H1 (cell line): ENCODE results near the gene LDLRAD3. TPM values are rescaled to one million over a fixed set of nuclear protein-coding genes. Genes with fewer than 3 reads are reported as not detected.

Source experiments
- CTCF ChIA-PET: fragments of 300-600 bp; sonication (Branson Sonifier 250); formaldehyde crosslinking; loops from one replicate; lab custom pipeline; 2021; ENCODE audit not compliant: partially characterized antibody; lab: Charles Lee
- POLR2A ChIA-PET: fragments of 300-600 bp; sonication (Branson Sonifier 250); formaldehyde crosslinking; loops from one replicate; lab custom pipeline; 2021; ENCODE audit warnings: inconsistent platforms; ENCODE audit not compliant: partially characterized antibody; lab: Charles Lee
- DNase-seq, 2 experiments: peaks; one replicate each; pipeline versions ENCODE4 v3.0.0 to v3.0.0-alpha.2; 2010 to 2022; ENCODE audit warnings: low spot score in 2 of 2, low read depth in 1 of 2, mixed read lengths in 1 of 2
- FAIRE-seq: peaks from 2 replicates; lab custom pipeline; 2011; peaks lifted over from hg19 to GRCh38; lab: Jason Lieb, UNC
- H2AFZ ChIP-seq: 2 replicates; pipeline ENCODE4 v1.8.1; 2012; ENCODE audit warnings: low read length, inconsistent platforms
- H2AK5ac ChIP-seq: 2 replicates; pipeline ENCODE4 v1.6.1; 2013; ENCODE audit warnings: low read depth, low read length
- H2BK120ac ChIP-seq: replicated peaks from 2 replicates; pipeline ENCODE3; 2013; ENCODE audit warnings: low read depth, low read length, inconsistent platforms
- H2BK12ac ChIP-seq: 2 replicates; pipeline ENCODE4 v1.6.1; 2013; ENCODE audit warnings: low read depth, low read length
- H2BK15ac ChIP-seq: 2 replicates; pipeline ENCODE4 v1.6.1; 2013; ENCODE audit warnings: low read length
- H2BK20ac ChIP-seq: 2 replicates; pipeline ENCODE4 v1.6.1; 2013; ENCODE audit warnings: low read length
- H2BK5ac ChIP-seq: 2 replicates; pipeline ENCODE4 v1.6.1; 2013; ENCODE audit warnings: low read depth, low read length
- H3K14ac ChIP-seq: 2 replicates; pipeline ENCODE4 v1.6.1; 2013; ENCODE audit warnings: inconsistent platforms; ENCODE audit not compliant: insufficient read length
- H3K18ac ChIP-seq: 2 replicates; pipeline ENCODE4 v1.6.1; 2013; ENCODE audit warnings: low read length; ENCODE audit errors: extremely low read depth
- H3K23ac ChIP-seq: 2 replicates; pipeline ENCODE4 v1.6.1; 2013; ENCODE audit warnings: inconsistent platforms; ENCODE audit not compliant: insufficient read length
- H3K23me2 ChIP-seq: 2 replicates; pipeline ENCODE4 v1.6.1; 2013; ENCODE audit warnings: low read depth, low read length
- H3K27ac ChIP-seq: 2 replicates; pipeline ENCODE4 v1.6.1; 2011; ENCODE audit warnings: low read depth, low read length, inconsistent platforms
- H3K27me3 ChIP-seq, 4 experiments: replicated peaks in 1 of 4; 1 replicate in 1 of 4; 2 replicates in 3 of 4; pipeline versions ENCODE4 v1.6.1 to v1.8.1; 2011 to 2013; ENCODE audit warnings: low read length in 3 of 4, mild to moderate bottlenecking in 3 of 4, inconsistent platforms in 2 of 4, mixed read lengths in 2 of 4, moderate library complexity in 1 of 4; ENCODE audit not compliant: control insufficient read depth in 3 of 4, insufficient read depth in 3 of 4; ENCODE audit errors: extremely low read depth in 1 of 4
- H3K36me3 ChIP-seq, 4 experiments: 2 replicates each; pipeline versions ENCODE4 v1.6.1 to v1.8.1; 2011 to 2013; ENCODE audit warnings: mild to moderate bottlenecking in 4 of 4, low read length in 3 of 4, moderate library complexity in 2 of 4, control low read depth in 1 of 4, inconsistent platforms in 1 of 4; ENCODE audit not compliant: insufficient read depth in 4 of 4, control insufficient read depth in 2 of 4
- H3K4ac ChIP-seq: replicated peaks from 2 replicates; pipeline ENCODE3; 2013; ENCODE audit warnings: low read length, low read depth, mixed read lengths, inconsistent platforms; ENCODE audit not compliant: insufficient read length
- H3K4me1 ChIP-seq, 4 experiments: replicated peaks in 1 of 4; 1 replicate in 1 of 4; 2 replicates in 3 of 4; pipeline versions ENCODE4 v1.6.1 to v1.8.1; 2011 to 2013; ENCODE audit warnings: low read length in 3 of 4, inconsistent platforms in 2 of 4, mixed read lengths in 1 of 4; ENCODE audit not compliant: insufficient read depth in 4 of 4, control insufficient read depth in 3 of 4
- H3K4me2 ChIP-seq, 2 experiments: 2 replicates each; pipeline versions ENCODE4 v1.6.1 to v1.8.1; 2011 to 2013; ENCODE audit warnings: low read depth in 2 of 2, low read length in 2 of 2, control low read depth in 1 of 2, inconsistent platforms in 1 of 2, mild to moderate bottlenecking in 1 of 2; ENCODE audit not compliant: insufficient read depth in 1 of 2
- H3K4me3 ChIP-seq, 4 experiments: fragments of 200-600, 300-600 bp in 1 of 4; sonication (generic), shearing (Covaris generic), sonication (Bioruptor Twin) in 1 of 4; 2 replicates each; pipeline versions ENCODE4 v1.5.1 to v1.8.1; 2011 to 2016; ENCODE audit warnings: low read length in 4 of 4, low read depth in 3 of 4, control low read depth in 2 of 4, inconsistent platforms in 2 of 4, mild to moderate bottlenecking in 2 of 4, mixed read lengths in 1 of 4, moderate library complexity in 1 of 4; ENCODE audit not compliant: insufficient read depth in 2 of 4; ENCODE audit errors: extremely low read depth in 1 of 4
- H3K56ac ChIP-seq: replicated peaks from 2 replicates; pipeline ENCODE3; 2013; ENCODE audit warnings: low read depth, mild to moderate bottlenecking, mixed read lengths, low read length, inconsistent platforms; ENCODE audit not compliant: insufficient read length
- H3K79me1 ChIP-seq: 2 replicates; pipeline ENCODE4 v1.6.1; 2013; ENCODE audit warnings: low read depth, low read length, control low read depth
- H3K79me2 ChIP-seq, 2 experiments: 2 replicates each; pipeline versions ENCODE4 v1.6.1 to v1.8.1; 2012 to 2013; ENCODE audit warnings: low read length in 2 of 2, mild to moderate bottlenecking in 2 of 2, inconsistent platforms in 1 of 2; ENCODE audit not compliant: insufficient read depth in 2 of 2, control insufficient read depth in 1 of 2
- H3K9ac ChIP-seq, 4 experiments: replicated peaks in 1 of 4; 1 replicate in 1 of 4; 2 replicates in 3 of 4; pipeline versions ENCODE4 v1.6.1 to v1.8.1; 2011 to 2013; ENCODE audit warnings: low read depth in 3 of 4, low read length in 3 of 4, control low read depth in 2 of 4, mild to moderate bottlenecking in 2 of 4, moderate library complexity in 2 of 4, inconsistent platforms in 1 of 4; ENCODE audit errors: extremely low read depth in 1 of 4
- H3K9me3 ChIP-seq, 2 experiments: 2 replicates each; pipeline versions ENCODE4 v1.6.1 to v1.8.1; 2012 to 2013; ENCODE audit warnings: mild to moderate bottlenecking in 2 of 2, moderate library complexity in 2 of 2, control low read depth in 1 of 2, inconsistent platforms in 1 of 2, low read depth in 1 of 2, low read length in 1 of 2, mixed read lengths in 1 of 2; ENCODE audit not compliant: insufficient read depth in 2 of 2
- H4K20me1 ChIP-seq, 2 experiments: replicated peaks in 1 of 2; 2 replicates each; pipeline versions ENCODE3 to v1.8.1; 2011 to 2013; ENCODE audit warnings: inconsistent platforms in 2 of 2, low read length in 2 of 2, mild to moderate bottlenecking in 1 of 2; ENCODE audit not compliant: insufficient read depth in 2 of 2, control insufficient read depth in 1 of 2
- H4K5ac ChIP-seq: 2 replicates; pipeline ENCODE4 v1.6.1; 2013; ENCODE audit warnings: low read length, low read depth, mixed read lengths, inconsistent platforms; ENCODE audit not compliant: insufficient read length
- H4K8ac ChIP-seq: 2 replicates; pipeline ENCODE4 v1.8.0; 2013; ENCODE audit warnings: mild to moderate bottlenecking, moderate library complexity, low read length, inconsistent platforms; ENCODE audit not compliant: insufficient read depth; ENCODE audit errors: extremely low read depth
- H4K91ac ChIP-seq: replicated peaks from 2 replicates; pipeline ENCODE3; 2013; ENCODE audit warnings: low read length, mixed read lengths, inconsistent platforms; ENCODE audit not compliant: insufficient read length
- PHF8 ChIP-seq: fragments of 200-600 bp; sonication (generic); conservative IDR thresholded peaks from 2 replicates; pipeline ENCODE4 v1.7.1; 2012; ENCODE audit warnings: low read depth, mild to moderate bottlenecking, inconsistent platforms, low read length, moderate library complexity
- SP4 ChIP-seq: IDR thresholded peaks from 2 replicates; pipeline ENCODE4 v1.6.1; 2012; ENCODE audit warnings: low read length, inconsistent platforms
- WGBS, 2 experiments: shearing (Covaris generic) in 1 of 2; methylation state at CpG; one replicate each; pipeline versions ENCODE4 v1.1.6 to v1.1.7; 2013 to 2015; ENCODE audit warnings: low lambda C conversion rate in 2 of 2, mixed read lengths in 2 of 2, inconsistent platforms in 1 of 2, low coverage in 1 of 2, missing lambda C conversion rate in 1 of 2; ENCODE audit not compliant: insufficient replicate concordance in 2 of 2, insufficient coverage in 1 of 2, insufficient read length in 1 of 2; ENCODE audit errors: extremely low coverage in 1 of 2, missing lambda C conversion rate in 1 of 2; 5-methylcytosine and 5-hydroxymethylcytosine counted together
- polyA plus RNA-seq, 7 experiments: library from polyadenylated mRNA; depleted of rRNA in 3 of 7; stranded (reverse) in 5 of 7; unstranded in 2 of 7; fragments of >200 nt in 5 of 7; fragments of 200-250 nt in 2 of 7; gene quantifications; 1 replicate in 5 of 7; 2 replicates in 1 of 7; 4 replicates in 1 of 7; pipeline versions ENCODE4 v1.2.1 to v1.2.3, GENCODE V29; 2011 to 2013; ENCODE audit warnings: missing spikeins in 2 of 7, mixed read lengths in 2 of 7
- total RNA-seq: library from RNA; stranded (reverse); fragmentation: NEBNext Ultra II Directional; extraction: Animal tissue kit (Norgen Biotek cat#: 25700); gene quantifications from 2 replicates; pipeline ENCODE4 v1.2.1, GENCODE V29; 2021
- TF ChIP-seq, protein P1 (sequence below): IDR thresholded peaks from 2 replicates; pipeline ENCODE4 v1.6.1; 2012; ENCODE audit warnings: inconsistent platforms

LDLRAD3 gene
- total and polyA plus RNA-seq, 2 of the 8 experiments (the other 6 are each of a cell fraction or from before 2014, with no cell fraction given), result 18.6 to 22.8 TPM

DNA sequence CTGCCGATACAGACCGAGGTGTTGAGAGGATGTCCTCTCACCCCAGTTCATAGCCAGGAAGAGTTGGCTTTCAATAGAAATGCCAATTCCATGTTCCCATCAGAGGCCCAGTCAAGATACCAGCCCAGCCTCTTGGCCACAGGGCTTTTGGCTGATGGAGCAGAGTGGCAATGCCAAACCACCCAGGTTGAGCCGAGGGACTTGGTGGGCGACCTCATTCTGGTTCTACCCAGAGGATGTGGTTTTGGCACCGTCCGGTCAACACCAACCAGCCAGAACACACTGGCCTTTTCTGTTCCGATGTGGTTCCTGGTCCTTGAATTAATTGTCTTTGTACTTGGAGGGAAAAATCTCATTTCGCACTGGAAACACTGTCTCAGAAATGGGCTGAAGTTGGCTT lies 284.8 kb downstream of the LDLRAD3 start:
- Histone ChIP-seq H3K23me2 (no peaks in the 10 kb centered on the region), H3K27ac (no peak overlapping the region), H3K4me3 (no peak overlapping the region), H4K20me1 (peaks cover 0 to 3% of the 10 kb centered on the region in 2 experiments), H3K4me1 (no peaks in the 10 kb centered on the region), H3K23ac (no peak overlapping the region), H2BK5ac (no peak overlapping the region), H2BK20ac (no peak overlapping the region), H3K79me2 (no peaks in the 10 kb centered on the region), H4K5ac (no peak overlapping the region), H2BK15ac (no peak overlapping the region), H3K56ac (no peak overlapping the region), H4K91ac (no peak overlapping the region), H3K4me2 (no peak overlapping the region), H2AK5ac (no peak overlapping the region), H2BK12ac (no peak overlapping the region), H3K18ac (no peak overlapping the region), H3K79me1 (no peaks in the 10 kb centered on the region), H3K27me3 (no peaks in the 10 kb centered on the region), H4K8ac (no peak overlapping the region), H3K36me3 (peaks cover 0 to 6% (median 0%) of the 10 kb centered on the region in 4 experiments; a peak in 2 of 8 replicates), H2BK120ac (no peak overlapping the region), H3K14ac (no peak overlapping the region), H2AFZ (no peak overlapping the region), H3K9ac (no peak overlapping the region), H3K4ac (no peak overlapping the region), H3K9me3 (no peaks in the 10 kb centered on the region)
- DNase-seq (no peak), FAIRE-seq (no peak)
- 95% methylated on average over 8 of the region's 8 CpGs; no CpG with 5 or more reads in 1 of the 2 experiments for WGBS, 2 experiments
- ChIA-PET CTCF (interaction anchor here (1.4 kb wide), 1 partner anchor 406 kb away, joined by 3 read pairs; no protein-coding TSS in a partner anchor), POLR2A (no interaction called here)
- TF ChIP-seq, protein P1, sequence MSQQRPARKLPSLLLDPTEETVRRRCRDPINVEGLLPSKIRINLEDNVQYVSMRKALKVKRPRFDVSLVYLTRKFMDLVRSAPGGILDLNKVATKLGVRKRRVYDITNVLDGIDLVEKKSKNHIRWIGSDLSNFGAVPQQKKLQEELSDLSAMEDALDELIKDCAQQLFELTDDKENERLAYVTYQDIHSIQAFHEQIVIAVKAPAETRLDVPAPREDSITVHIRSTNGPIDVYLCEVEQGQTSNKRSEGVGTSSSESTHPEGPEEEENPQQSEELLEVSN, result no peak
- TF ChIP-seq PHF8 (no peak), SP4 (no peak)
